Transverse colon (tissue), 4 donors: ENCODE results near the gene DNASE1. TPM values are rescaled to one million over a fixed set of nuclear protein-coding genes. Genes with fewer than 3 reads are reported as not detected.
A peak's percentile ranks its signal among the peaks of the same experiment; 100 is the strongest.

Source experiments
- DNase-seq: peaks from one replicate; pipeline ENCODE4 v3.0.0-alpha.2; 2019
- H3K27ac ChIP-seq, 4 donors: fragments of 200-600 bp; sonication (generic); 2 replicates each; pipeline ENCODE4 v1.5.1; 2016 to 2018; ENCODE audit warnings: inconsistent platforms in 4 of 4
- H3K27me3 ChIP-seq: fragments of 200-600 bp; sonication (generic); 2 replicates; pipeline ENCODE4 v1.5.1; 2017; ENCODE audit warnings: inconsistent platforms
- H3K36me3 ChIP-seq, 4 donors: fragments of 200-600 bp; sonication (generic); 2 replicates each; pipeline ENCODE4 v1.5.1; 2017 to 2019; ENCODE audit warnings: inconsistent platforms in 4 of 4
- H3K4me1 ChIP-seq, 4 donors: fragments of 200-600 bp; sonication (generic); 2 replicates each; pipeline ENCODE4 v1.5.1; 2017 to 2020; ENCODE audit warnings: inconsistent platforms in 4 of 4
- H3K4me3 ChIP-seq, 4 donors: fragments of 200-600 bp; sonication (generic); 1 replicate in 1 of 4; 2 replicates in 3 of 4; pipeline versions ENCODE4 v1.5.1 to v1.6.1; 2017 to 2019; ENCODE audit warnings: inconsistent platforms in 4 of 4
- H3K9me3 ChIP-seq, 2 donors: fragments of 200-600 bp; sonication (generic); 2 replicates each; pipeline ENCODE4 v1.5.1; 2017 to 2019; ENCODE audit warnings: inconsistent platforms in 2 of 2
- CTCF ChIP-seq, 5 experiments: fragments of 200-600 bp in 3 of 5; fragments of 450-650 bp in 2 of 5; sonication (generic) in 3 of 5; IDR thresholded peaks; 1 replicate in 2 of 5; 2 replicates in 3 of 5; pipeline ENCODE4 v1.5.1; 2016 to 2017; ENCODE audit warnings: antibody characterized with exemption in 5 of 5, inconsistent platforms in 3 of 5, mild to moderate bottlenecking in 2 of 5, moderate library complexity in 1 of 5
- EP300 ChIP-seq: sonication (generic); formaldehyde crosslinking; IDR thresholded peaks from one replicate; pipeline ENCODE4 v1.6.1; 2017; ENCODE audit warnings: antibody characterized with exemption, low read depth
- POLR2A ChIP-seq: fragments of 450-650 bp; IDR thresholded peaks from one replicate; pipeline ENCODE4 v1.6.1; 2016; ENCODE audit warnings: antibody characterized with exemption, mild to moderate bottlenecking, moderate library complexity
- POLR2AphosphoS5 ChIP-seq, 3 donors: sonication (generic); formaldehyde crosslinking; IDR thresholded peaks; one replicate each; pipeline ENCODE4 v1.6.1; 2016; ENCODE audit warnings: antibody characterized with exemption in 3 of 3
- WGBS, 2 donors: methylation state at CpG; one replicate each; pipeline ENCODE4 v1.1.5; 2018; ENCODE audit warnings: low coverage in 1 of 2; 5-methylcytosine and 5-hydroxymethylcytosine counted together
- in situ Hi-C, 4 donors: fragments of 200-750 bp; cut with MboI; loops; one replicate each; pipeline versions ENCODE4 v1.15.0 to v1.15.1; 2017; ENCODE audit warnings: low sequenced_read_pairs in 3 of 4, low pct_ligation_motif_present in 1 of 4, low pct_unique_long_range_greater_than_20kb in 1 of 4
- intact Hi-C: fragments of 100-400 bp; cut with DNase I; formaldehyde crosslinking; loops from one replicate; pipeline ENCODE4 v1.15.1; 2023; ENCODE audit warnings: low total_unique reads
- total RNA-seq, 4 donors: library from RNA; depleted of rRNA; stranded (reverse); fragments of >200 nt; gene quantifications; one replicate each; pipeline ENCODE4 v1.1.0, GENCODE V29; 2016

Gene DNASE1
- total RNA-seq, 4 donors from 2014 or later, result 27.3 to 139 (median 36.5) TPM

GRCh38 chr16:3687792-3688191, 33.3 kb downstream of the DNASE1 start:
- no peaks in the 10 kb centered on the region for H3K27me3 ChIP-seq
- H3K4me1 ChIP-seq, result peaks cover 0 to 13% (median 2%) of the 10 kb centered on the region in 4 donors
- H3K27ac ChIP-seq, result no peak overlapping the region
- TF ChIP-seq POLR2A, result no peak
- no peak for TF ChIP-seq POLR2AphosphoS5 (IDR thresholded peaks at IDR 0.05)
- TF ChIP-seq EP300, result no peak
- no peak for TF ChIP-seq CTCF (IDR thresholded peaks at IDR 0.05)
- H3K36me3 ChIP-seq, result peaks cover 0 to 10% (median 4%) of the 10 kb centered on the region in 4 donors
- WGBS, 2 donors, result 92 to 100% methylated on average over 3 to 9 of the region's 9 CpGs
- intact Hi-C loops (no loop called here), in situ Hi-C loops (loop anchor here in 1 of 4 donors (25.0 kb wide), 1 partner anchor 200 kb away; the partner anchor contains the start of gene CREBBP)
- H3K4me3 ChIP-seq, result no peak overlapping the region
- no peaks in the 10 kb centered on the region for H3K9me3 ChIP-seq
- no peak for DNase-seq

GRCh38 chr16:3689731-3690130, 35.2 kb downstream of the DNASE1 start:
- DNase-seq, result no peak
- intact Hi-C loops, result loop anchor here (1.0 kb wide), 1 partner anchor 191 kb away; the partner anchor contains the start of gene CREBBP
- no peaks in the 10 kb centered on the region for H3K27me3 ChIP-seq
- in situ Hi-C loops, result loop anchor here in 2 of 4 donors (10.0 to 25.0 kb wide), 2 partner anchors 185 to 198 kb away; partner anchors contain the start of gene CREBBP (in 1 of the 2)
- H3K36me3 ChIP-seq, result peaks cover 0 to 10% (median 3%) of the 10 kb centered on the region in 4 donors
- H3K4me1 ChIP-seq, result peaks cover 0 to 13% (median 2%) of the 10 kb centered on the region in 4 donors
- H3K9me3 ChIP-seq, result no peaks in the 10 kb centered on the region
- no peak for TF ChIP-seq POLR2AphosphoS5 (IDR thresholded peaks at IDR 0.05)
- no peak for TF ChIP-seq CTCF (IDR thresholded peaks at IDR 0.05)
- TF ChIP-seq POLR2A, result no peak
- no peak for TF ChIP-seq EP300
- H3K4me3 ChIP-seq, result no peak overlapping the region
- peak overlapping the region in 2 of 4 donors; percentile 26 to 53 for H3K27ac ChIP-seq
- WGBS, 2 donors, result 88 to 100% methylated on average over 3 to 7 of the region's 7 CpGs

- no peaks in the 10 kb centered on the region for H3K9me3 ChIP-seq
- H3K27me3 ChIP-seq, result no peaks in the 10 kb centered on the region
- peak overlapping the region in 1 of 4 donors; percentile 30 for H3K4me3 ChIP-seq
- TF ChIP-seq CTCF (IDR thresholded peaks at IDR 0.05), result peak; percentile 89 to 94 (median 93)
- TF ChIP-seq EP300, result no peak
- TF ChIP-seq POLR2A, result no peak
- peak in 1 of 3 donors; percentile 58 for TF ChIP-seq POLR2AphosphoS5 (IDR thresholded peaks at IDR 0.05)
- in situ Hi-C loops (loop anchor here in 2 of 4 donors (10.0 to 25.0 kb wide), 2 partner anchors 184 to 197 kb away; partner anchors contain the start of gene CREBBP (in 1 of the 2)), intact Hi-C loops (loop anchor here (1.0 kb wide), 1 partner anchor 190 kb away; the partner anchor contains the start of gene CREBBP)
- peaks cover 0 to 13% (median 2%) of the 10 kb centered on the region in 4 donors for H3K4me1 ChIP-seq
- peak overlapping the region; percentile 45 to 74 (median 62) for H3K27ac ChIP-seq
- 34 to 50% methylated on average over 4 to 17 of the region's 18 CpGs for WGBS, 2 donors
- DNase-seq, result peak; percentile 89
- peaks cover 0 to 7% (median 3%) of the 10 kb centered on the region in 4 donors for H3K36me3 ChIP-seq
Measured at GRCh38 chr16:3690470-3690928, 36.0 kb downstream of the DNASE1 start.

GRCh38 chr16:3690980-3691720, 36.7 kb downstream of the DNASE1 start:
- H3K9me3 ChIP-seq, result no peaks in the 10 kb centered on the region
- in situ Hi-C loops, result loop anchor here in 2 of 4 donors (10.0 to 25.0 kb wide), 2 partner anchors 184 to 196 kb away; partner anchors contain the start of gene CREBBP (in 1 of the 2)
- TF ChIP-seq POLR2AphosphoS5 (IDR thresholded peaks at IDR 0.05) (no peak), CTCF (IDR thresholded peaks at IDR 0.05) (no peak), EP300 (no peak), POLR2A (no peak)
- peak overlapping the region; percentile 45 to 74 (median 62) for H3K27ac ChIP-seq
- intact Hi-C loops, result loop anchor here (1.0 kb wide), 1 partner anchor 189 kb away; the partner anchor contains the start of gene CREBBP
- WGBS, 2 donors, result 83 to 87% methylated on average over 5 to 19 of the region's 19 CpGs
- peak overlapping the region in 1 of 4 donors; percentile 30 for H3K4me3 ChIP-seq
- peaks cover 0 to 13% (median 2%) of the 10 kb centered on the region in 4 donors for H3K4me1 ChIP-seq
- no peaks in the 10 kb centered on the region for H3K27me3 ChIP-seq
- peaks cover 0 to 3% (median under 1%) of the 10 kb centered on the region in 4 donors for H3K36me3 ChIP-seq
- no peak for DNase-seq
